Activated CD8-positive, alpha-beta memory T cell treated with anti-CD3 and anti-CD28 coated beads, Interleukin-2, amount 50 U/mL, for 1 hour (primary cell): ENCODE data around the gene KLHL17.

ENCODE experiments used
- DNase-seq: peaks from one replicate; pipeline ENCODE4 v3.0.0-alpha.2; 2020; ENCODE audit errors: extremely low read depth

The KLHL17 gene

DNA sequence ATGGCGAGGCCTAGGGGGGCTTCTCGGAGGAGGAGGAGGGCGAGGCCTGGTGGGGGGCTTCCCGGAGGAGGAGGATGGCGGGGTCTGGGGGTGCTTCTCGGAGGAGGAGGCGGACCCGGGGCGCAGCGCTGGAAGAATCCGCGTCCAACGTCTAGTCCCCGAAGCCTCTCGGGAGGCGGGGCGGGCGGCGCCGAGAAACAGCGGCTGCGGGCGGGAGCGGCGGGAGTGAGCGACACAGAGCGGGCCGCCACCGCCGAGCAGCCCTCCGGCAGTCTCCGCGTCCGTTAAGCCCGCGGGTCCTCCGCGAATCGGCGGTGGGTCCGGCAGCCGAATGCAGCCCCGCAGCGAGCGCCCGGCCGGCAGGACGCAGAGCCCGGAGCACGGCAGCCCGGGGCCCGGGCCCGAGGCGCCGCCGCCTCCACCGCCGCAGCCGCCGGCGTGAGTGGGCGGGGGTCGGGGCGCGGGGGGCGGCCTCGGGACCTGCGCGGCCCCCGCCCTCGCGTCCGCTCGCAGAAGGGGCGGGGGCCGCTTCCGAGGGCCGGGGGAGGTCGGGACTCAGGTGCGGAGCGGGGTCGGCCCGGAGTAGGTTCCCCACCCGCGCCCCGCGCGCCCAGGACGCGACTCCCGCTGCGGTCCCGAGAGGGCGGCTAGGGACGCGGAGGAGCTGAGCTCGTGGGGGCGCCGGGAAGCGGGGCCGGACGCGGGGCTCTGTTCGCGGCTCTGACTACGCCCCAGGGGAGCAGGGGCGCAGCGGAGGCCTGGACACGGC, at the start of gene KLHL17:
Gene KLHL17, plus strand, starts transcription at position 222 of the 769 bp plus-strand sequence. Its CDS starts 110 bp downstream, at position 332.
- DNase-seq, result peak; percentile 13

DNA sequence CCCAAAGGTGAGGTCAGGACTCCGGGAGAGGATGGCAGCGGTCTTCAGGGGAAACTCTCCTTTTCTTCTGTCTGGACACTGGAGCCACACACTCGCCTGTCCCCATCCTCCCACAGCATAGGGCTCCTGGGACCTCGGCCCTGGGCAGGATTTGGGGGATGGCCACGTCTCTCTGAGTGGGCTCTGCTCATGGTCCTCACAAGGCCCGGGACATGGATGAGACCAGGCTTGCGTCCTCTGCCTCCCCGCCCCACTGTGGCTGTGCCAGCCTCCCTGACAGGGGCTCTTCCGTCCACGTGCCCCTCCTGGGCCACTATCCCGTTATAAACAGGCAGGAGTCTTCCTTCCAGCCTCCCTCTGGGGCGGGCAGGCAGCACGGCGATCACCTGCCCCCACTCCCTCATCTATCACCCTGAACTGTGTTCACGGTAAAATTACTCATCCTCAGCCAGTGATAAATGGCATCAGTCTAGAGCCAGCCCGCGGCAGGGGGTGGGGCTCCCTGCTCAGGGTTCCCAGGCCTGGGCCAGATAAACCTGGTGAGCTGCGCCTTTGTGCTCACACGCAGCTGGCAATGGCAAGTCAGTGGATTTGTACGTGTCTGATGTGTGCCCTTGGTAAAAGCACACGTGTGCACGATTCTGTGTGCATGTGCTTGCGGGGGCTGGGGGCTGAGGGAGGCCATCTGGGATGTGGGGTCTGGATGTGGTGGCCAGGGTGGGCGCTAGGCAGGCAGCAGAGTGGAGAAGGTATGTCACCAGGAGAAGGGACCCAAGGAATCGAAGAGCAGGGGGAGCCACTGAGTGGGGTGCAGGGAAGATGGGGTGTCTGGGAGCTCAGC, 49.3 kb upstream of the KLHL17 start:
- no peak for DNase-seq

DNA sequence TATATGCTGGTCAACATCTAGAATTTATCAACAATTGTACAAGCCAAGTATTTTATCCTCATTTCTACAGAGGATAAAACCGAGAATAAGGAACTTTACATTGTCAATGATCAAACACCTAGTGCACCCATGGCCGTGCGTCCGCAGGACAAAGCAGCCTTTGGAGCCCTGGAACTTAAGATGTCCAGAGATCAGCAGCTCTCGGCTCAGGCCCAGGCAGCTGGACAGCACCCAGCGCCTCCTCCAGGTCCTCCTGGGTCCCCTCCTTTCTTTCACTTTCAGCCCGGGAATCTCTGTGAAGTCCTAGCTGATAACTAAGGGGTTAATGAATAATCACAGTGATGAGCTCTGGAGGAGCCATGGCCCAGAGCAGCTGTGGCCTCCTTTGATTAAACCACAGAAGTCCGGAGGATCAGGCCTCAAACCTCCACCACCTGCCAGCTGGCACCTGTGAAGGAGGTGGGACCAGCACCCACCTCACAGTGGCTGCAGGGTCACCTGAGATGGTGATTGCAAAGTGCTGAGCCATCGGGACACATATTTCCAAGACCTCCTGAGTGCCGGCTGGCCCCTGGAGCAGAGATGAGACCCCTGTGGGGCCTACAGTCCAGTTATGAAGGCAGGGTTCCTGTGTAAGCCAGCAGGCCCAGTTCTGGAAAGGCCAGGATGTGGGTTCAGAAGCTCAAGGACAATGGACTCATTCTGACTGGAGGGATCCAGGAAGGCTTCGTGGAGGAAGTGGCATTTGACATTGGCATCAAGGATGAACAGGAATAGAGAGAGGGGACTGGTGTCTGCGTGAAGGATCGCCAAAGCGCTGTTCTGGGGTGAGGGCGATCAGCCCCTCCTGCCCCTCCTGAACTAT, 48.3 kb upstream of the KLHL17 start:
- no peak for DNase-seq

DNA sequence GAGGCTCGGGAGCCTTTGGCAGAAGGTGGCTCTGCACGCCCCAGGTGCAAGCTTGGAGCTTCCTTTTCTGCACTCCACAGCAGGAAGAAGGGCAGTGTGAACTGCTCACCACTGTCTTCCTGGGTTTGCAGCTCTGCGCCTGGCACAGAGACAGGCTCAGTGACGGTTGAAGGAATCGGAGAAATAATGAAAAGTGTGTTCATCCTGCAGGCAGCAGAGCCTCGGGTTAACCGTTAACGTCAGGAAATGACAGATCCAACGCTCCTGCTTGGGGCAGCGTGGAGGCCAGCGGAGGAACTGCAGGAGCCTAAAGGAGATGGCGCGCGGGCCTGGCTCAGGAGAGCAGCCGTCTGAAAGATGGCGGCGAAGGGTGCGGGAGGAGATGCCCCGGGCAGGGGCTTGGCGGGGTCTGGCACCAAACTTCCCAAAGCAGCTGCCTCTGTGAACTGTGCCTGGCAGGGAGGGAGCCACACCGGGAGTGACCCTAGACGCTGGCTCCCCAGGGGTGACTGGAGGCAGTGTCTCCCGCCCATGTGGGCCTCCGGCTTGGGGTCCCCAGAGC, 47.6 kb upstream of the KLHL17 start:
- DNase-seq, result no peak

DNA sequence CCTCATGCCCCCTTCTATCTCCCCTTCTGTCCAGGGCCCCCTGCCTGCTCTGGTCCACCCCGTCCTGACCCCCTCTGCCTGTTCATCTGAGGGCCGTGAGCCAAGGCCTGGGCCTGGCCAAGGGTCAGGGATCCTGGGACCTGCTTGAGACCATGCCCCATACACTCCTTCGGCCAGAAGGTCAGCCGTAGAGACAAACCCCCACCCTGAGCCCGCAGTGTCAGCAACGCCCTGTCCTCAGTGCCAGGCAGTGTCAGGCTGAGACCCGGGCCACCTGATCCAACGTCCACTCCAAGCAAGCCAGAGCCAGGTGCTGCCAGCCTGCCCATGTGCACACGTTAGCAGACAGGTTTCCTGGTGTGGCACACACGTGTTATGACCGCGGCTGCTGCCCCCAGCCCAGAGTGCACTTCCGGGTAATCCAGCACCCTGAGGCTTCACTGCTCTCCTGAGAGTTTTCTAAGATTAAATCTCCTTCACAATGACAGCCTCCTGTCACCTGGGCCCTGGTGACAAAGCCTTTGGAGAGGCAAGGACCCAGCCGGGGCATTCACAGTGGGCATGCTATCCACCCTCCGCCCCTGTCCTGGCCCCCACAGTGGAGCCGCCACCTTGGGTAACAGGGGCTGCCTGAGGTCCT, 46.8 kb upstream of the KLHL17 start:
- no peak for DNase-seq

DNA sequence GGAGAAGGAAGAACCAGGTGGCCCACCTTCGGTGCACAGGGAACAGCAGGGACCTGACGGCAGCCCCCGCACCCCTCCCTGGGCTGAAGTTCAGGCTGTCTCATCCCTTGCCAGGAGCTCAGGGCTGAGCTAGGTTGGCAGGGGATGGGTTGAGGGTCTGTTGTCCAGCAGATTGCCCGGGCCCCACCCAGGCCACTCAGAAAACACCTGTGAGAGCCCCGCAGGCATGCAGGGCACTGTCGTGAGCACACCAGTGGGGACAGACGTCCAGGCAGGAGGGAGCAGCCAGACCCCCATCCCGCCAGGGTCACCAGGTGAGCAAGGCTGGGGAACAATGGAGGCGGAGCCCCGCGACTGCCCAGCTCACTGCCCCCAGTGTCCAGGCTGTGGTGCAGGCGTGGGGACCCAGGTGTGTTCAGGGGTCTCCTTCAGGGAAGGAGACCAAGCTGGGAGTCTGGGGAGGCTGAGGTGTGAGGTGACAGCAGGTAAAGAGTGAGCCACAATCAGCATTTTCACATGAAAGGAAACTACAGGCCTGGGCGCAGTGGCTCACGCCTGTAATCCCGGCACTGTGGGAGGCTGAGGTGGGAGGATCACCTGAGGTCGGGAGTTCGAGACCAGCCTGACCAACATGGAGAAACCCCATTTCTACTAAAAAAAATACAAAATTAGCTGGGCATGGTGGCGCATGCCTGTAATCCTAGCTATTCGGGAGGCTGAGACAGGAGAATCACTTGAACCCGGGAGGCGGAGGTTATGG, 46.1 kb upstream of the KLHL17 start:
- DNase-seq, result no peak

DNA sequence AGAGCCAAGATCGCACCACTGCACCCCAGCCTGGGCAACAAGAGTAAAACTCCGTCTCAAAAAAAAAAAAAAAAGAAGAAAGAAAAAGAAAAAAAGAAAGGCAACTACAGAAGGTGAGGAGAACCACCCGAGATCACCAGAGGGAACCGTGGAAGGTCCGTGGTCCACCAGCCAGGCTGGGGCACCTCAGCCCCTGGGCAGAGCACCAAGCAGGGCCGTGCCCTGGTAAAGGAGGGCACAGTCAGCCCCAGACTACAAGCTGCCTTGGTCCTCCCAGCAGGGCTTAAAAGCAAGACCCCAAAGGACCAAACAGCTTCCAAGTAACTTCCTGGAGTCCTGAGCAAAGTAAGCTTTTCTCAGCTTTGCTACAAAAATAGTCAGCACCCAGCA, 45.5 kb upstream of the KLHL17 start:
- no peak for DNase-seq

DNA sequence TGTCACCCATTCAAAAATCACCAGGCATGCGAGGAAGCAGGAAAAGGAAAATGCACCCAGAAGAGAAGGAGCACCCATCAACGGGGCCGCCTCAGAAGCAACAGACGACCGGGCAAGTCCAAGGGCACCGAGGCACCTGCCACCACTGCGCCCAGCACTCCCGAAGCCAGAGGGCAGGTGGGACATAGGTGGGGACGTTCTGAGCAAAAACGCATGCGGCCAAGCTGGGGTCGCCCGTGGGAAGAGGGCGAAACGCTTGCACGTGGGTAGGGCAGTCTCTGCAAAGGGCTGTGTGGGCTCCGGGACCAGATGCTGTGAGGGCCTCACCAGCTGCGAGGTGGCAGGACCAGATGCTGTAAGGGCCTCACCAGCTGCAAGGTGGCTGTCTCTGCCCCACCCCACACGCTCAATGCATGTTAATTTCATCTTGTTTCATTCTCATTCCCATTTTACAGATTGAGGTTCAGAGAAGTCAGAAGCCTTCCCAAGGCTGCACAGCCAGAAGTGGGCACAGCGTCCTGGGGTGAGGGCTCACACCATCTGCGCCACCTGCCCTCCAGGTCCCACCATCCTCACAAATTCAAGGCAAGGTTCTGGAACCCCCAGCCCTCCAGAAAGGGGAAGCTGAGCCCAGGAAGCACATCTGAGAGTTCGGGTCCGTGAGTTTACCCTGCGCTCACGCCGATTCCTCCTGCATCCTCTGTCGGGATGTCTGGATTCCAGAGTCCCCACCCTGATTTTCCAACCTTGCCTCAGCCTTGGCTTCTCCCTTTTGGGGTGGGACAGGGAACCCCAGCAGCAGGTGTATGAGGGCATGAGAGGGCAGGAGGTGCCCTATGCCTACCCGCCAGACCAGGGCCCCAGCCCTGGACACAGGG, 44.9 kb upstream of the KLHL17 start:
- DNase-seq, result no peak

DNA sequence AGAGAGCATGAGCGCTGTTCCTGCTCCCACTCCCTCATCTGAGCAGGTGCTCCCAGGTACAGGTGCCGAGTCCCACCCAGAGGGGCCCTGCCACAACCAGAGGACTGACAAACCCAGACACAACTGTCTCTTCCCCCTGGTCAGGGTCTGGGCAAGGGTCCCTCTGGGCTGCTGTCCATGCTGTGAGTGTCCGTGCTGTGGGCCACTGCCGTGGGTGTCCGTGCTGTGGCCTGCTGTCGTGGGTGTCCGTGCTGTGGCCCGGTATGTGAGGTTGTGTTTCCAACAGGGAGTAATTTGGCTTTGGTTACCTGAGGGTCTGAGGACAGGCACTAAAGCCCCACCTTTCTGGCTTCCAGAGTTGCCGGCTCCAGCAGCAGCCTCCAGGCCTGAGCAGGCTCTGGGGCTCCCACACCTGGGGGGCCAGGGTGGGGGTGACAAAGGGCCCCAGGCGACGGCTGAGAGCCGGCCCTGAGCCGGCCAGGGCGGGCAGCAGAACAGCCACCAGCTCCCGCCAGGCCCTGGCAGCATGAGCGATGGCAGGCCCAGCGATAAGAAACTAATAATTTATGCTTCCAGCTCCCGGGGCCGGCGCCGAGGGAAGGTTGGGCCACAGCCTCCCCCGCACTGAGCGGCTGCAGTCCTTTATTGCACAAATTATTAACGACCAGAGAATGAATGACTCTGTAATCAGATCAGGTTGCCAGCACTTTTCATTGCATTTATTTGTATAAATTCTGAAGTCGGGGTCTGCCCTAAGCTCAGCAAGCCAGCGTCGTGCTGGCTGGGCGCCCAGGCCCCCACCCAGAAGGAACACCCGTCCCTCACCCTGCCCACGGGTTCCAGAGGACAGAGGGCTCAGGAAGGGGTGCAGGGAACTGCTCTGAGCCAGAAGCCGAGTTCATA, 44.0 kb upstream of the KLHL17 start:
- DNase-seq, result no peak

DNA sequence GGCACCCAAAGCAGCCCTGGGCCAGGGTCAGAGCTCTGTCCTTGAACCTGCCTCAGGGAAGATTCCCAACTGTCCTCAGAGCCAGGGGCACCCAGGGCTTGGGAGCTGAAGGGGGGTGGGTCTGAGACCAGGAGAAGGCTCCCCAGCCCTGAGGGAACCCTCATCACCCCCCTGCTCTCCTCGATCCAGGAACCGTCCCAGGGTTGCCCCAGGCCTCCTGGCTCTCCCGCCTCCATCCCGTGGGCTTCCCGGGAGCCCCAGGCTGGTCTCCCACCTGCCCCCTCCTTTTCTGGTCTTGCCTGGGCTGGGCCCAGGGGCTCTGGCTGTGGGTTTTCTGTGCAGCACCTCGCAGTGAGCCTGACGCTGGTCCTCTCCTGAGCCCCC, 43.3 kb upstream of the KLHL17 start:
- no peak for DNase-seq

DNA sequence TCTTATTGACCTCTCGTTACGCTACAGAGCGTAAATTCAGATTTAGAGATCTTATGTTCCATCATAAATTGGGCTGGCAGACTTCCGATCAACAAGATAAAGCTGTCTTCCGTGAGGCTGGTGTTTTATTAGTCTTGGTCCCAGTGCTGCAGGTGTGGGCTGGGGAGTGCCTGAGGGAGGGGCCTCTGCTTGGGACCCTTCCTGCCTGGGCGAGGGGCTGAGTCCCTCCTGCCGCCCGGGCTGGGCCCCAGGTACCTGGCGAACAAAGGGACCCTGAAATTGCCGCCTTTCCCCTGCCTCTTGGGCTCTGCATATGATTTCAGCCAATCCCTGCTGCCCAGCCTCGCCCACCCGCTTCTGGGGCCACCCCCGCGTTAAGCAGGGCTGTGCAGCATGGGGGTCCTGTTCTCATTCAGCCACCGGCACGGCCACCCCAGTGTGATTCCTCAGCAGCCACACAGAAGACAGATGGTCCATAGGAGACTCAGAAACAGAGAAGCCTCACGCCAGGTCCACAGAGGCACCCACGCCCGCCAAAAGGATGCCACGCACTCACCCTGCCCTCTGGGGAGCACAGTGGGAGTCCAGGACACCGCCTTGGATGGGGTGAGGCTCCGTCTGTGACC, 42.8 kb upstream of the KLHL17 start:
- no peak for DNase-seq

DNA sequence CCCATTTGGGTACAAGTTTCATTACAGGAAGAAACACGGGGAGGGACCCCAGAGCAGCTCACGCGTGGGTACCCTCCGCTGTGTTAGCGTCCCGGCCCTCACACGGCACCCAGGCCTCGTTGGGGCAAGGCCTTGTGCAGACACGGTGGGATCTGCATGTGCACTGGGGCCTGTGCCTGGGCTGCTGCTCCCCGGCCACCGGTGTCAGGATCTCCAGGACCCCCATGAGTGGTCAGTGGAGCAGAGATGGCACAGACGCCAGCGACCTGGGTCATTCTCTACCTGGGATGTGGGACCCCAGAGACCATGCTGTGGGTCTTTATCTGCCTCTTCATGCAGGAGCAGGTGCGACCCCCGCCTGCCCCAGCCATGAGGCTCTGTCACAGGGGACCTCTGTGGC, 42.0 kb upstream of the KLHL17 start:
- no peak for DNase-seq

DNA sequence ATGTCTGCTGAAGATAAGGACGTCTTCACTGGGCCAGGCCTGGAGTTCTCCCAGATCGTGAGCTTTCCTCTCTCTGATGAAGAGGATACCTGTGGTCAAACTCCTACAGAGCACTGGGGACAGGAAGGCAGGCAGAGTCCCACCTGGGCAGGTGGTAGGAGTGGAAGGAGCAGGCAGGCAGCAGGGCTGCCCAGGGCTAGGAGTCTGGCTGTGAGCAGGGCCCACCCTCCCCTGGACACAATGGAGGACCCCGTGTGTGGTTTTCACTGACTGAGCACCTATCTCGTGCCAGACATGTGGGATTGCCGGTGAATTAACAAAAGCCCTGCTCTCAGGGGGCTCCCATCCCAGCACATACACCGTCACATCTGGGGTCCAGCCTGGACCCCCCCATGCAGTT, 41.5 kb upstream of the KLHL17 start:
- DNase-seq, result no peak

DNA sequence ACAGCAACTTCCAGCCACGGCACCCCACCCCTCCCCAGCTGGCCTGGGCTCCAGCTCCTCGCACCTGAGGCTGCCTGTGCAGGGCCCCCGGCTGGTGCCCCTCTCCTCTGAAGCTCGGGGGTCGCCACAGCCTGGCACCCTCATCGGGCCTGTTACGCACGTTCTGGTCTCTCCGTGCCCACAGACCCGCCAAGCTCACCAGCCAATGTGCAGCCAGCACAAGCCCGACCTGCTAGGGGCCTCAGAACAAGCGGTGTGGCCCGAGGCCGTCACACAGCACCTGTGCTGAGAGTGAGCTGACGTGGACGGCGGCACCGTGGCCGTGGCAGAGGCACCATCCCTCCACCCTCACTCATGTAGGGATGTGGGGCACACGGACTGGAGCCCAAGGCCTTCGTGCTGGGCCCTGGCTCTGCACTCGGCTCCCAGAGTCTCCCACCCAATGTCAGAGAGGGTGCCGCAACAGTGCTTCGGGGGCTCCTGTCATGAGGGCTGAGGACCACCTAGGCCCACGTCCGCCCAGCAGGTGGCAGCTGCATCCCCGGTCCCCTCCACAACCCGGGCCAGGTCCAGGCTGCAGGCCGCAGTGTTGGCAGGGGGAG, 41.0 kb upstream of the KLHL17 start:
- DNase-seq, result no peak

DNA sequence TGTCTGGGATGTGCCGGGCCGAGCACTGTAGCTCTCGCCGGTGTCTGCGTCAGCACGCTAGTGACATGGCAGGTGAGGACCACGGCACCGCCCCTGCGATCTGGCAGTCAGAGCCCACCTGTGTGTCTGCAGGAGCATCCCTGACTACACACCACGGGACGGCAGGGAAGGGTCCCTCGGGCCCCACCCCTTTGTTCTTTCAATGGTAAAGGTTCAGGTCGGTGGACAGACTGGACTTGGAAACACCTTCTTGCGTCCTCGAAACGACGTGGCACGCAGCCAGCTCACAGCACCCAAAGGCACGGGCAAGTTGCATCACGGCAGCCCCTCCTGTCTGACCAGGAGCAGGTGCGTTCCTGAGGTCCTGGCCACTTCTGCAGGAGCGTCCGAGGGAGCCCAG, 40.4 kb upstream of the KLHL17 start:
- no peak for DNase-seq

DNA sequence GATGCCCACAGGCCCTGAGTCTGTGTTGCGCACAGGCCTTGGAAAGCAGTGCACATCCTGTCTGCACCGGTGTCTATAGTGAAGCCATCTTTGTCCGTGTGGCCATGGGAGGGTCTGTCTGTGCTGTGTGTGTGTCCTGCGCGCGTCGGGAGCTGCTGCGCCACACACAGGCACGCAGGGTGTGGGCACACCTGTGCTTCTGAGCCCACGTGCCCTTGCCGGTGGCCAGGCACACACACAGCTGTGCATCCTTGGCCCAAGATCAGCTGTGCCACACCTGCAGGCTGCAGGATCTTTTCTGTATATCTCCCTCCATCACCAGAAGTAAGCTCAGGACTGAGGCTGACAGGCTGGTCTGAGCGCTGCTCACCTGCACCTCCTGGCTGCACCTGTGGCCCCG, 39.9 kb upstream of the KLHL17 start:
- no peak for DNase-seq

DNA sequence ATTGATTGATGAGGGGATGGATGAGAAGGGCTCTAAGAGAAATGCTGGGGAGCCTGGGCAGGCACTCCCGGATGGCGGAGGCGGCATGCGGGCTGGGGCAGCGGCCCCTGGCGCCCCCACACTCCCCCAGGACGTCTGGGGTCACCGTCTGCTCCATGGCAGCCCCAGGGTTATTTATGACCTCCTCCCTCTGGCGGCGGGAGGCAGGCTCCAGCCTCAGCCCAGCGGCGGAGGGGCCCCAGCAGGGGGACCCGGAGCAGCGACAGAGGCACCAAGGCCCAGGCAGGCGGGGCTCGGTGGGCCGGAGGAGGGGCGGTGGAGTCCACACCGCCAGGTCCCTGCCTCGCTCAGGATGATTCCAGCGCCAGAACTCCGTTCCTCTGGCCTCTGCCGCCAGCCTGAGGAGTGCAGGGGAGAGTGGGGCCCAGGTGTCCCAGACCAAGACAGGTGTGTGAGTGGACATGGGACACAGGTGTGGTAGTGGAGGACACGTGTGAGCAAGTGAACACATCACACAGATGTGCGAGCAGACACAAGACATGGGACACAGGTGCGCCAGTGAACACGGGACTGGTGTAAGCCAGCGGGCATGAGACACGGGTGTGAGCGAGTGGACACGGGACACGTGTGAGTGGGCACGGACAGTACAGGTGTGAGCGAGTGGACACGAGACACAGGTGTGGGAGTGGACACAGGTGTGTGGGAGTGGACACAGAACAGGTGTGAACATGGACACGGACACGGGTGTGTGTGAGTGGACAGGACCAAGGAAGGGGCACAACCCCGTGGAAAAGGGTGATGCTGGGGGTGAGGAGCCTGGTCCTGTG, 39.2 kb upstream of the KLHL17 start:
- no peak for DNase-seq
